K562 (cell line): ENCODE measurements around the gene ACTA2. TPM values are rescaled to one million over a fixed set of nuclear protein-coding genes. Genes with fewer than 3 reads are reported as not detected.

Source experiments
- ATAC-seq: fragments of 200-7000 bp; cut with Tn5 transposase; 3 replicates; pipeline ENCODE4 v1.9.1; 2020; ENCODE audit warnings: moderate library complexity
- BruUV-seq: library from RNA; stranded (reverse); fragments of 400-500 nt; replicated peaks from 2 replicates; lab custom pipeline; 2021; lab: Mats Ljungman, UMichigan
- CTCF ChIA-PET: fragments of 300-600 bp; formaldehyde crosslinking; extraction: SDS; loops from one replicate; lab custom pipeline; 2021; ENCODE audit warnings: low intra/inter-chr PET ratio; lab: Yijun Ruan, JAX
- POLR2A ChIA-PET: fragments of 300-600, 350-650 bp; sonication (Branson Sonifier 250); formaldehyde crosslinking; extraction: SDS; loops from one replicate; lab custom pipeline; 2021; ENCODE audit warnings: antibody characterized with exemption, inconsistent platforms; lab: Yijun Ruan, JAX
- DNase-seq, 4 experiments: peaks; one replicate each; pipeline versions ENCODE4 v3.0.0 to v3.0.0-alpha.2; 2011 to 2018; ENCODE audit warnings: low spot score in 3 of 4, mixed read lengths in 3 of 4; ENCODE audit errors: extremely low read depth in 1 of 4
- FAIRE-seq: peaks from 2 replicates; lab custom pipeline; 2011; peaks lifted over from hg19 to GRCh38; lab: Jason Lieb, UNC
- H2AFZ ChIP-seq: 2 replicates; pipeline ENCODE4 v1.6.0; 2011; ENCODE audit warnings: low read depth, low read length, control low read depth, inconsistent platforms
- H3K27ac ChIP-seq: fragments of 200-600 bp; 3 replicates; pipeline ENCODE4 v1.8.0; 2011; ENCODE audit warnings: low read depth, mild to moderate bottlenecking, control low read depth, inconsistent platforms, low read length, moderate library complexity, mixed read lengths; ENCODE audit errors: extremely low read depth
- H3K27me3 ChIP-seq, 2 experiments: fragments of 300-600 bp in 1 of 2; 2 replicates in 1 of 2; 3 replicates in 1 of 2; pipeline versions ENCODE4 v1.6.0 to v1.8.0; 2011; ENCODE audit warnings: inconsistent platforms in 2 of 2, low read length in 2 of 2, mild to moderate bottlenecking in 1 of 2, mixed read lengths in 1 of 2, moderate library complexity in 1 of 2; ENCODE audit not compliant: control insufficient read depth in 2 of 2, insufficient read depth in 2 of 2
- H3K36me3 ChIP-seq: fragments of 300-600 bp; 3 replicates; pipeline ENCODE4 v1.8.0; 2011; ENCODE audit warnings: mild to moderate bottlenecking, low read length, inconsistent platforms; ENCODE audit not compliant: control insufficient read depth, insufficient read depth
- H3K4me1 ChIP-seq, 2 experiments: fragments of 200-600 bp in 1 of 2; replicated peaks in 1 of 2; 2 replicates in 1 of 2; 3 replicates in 1 of 2; pipeline versions ENCODE4 v1.5.1 to v1.8.0; 2011; ENCODE audit warnings: inconsistent platforms in 2 of 2, low read length in 2 of 2, mild to moderate bottlenecking in 1 of 2, mixed read lengths in 1 of 2, moderate library complexity in 1 of 2; ENCODE audit not compliant: control insufficient read depth in 2 of 2, insufficient read depth in 2 of 2
- H3K4me2 ChIP-seq: 2 replicates; pipeline ENCODE4 v1.6.1; 2011; ENCODE audit warnings: low read length, control low read depth, inconsistent platforms, mixed read lengths; ENCODE audit not compliant: insufficient read depth
- H3K4me3 ChIP-seq: fragments of 200-600 bp; sonication (generic), shearing (Covaris generic); 2 replicates; pipeline ENCODE4 v1.5.1; 2016; ENCODE audit warnings: control low read depth, inconsistent platforms
- H3K79me2 ChIP-seq: fragments of 200-600 bp; 3 replicates; pipeline ENCODE4 v1.8.0; 2011; ENCODE audit warnings: low read length, inconsistent platforms; ENCODE audit not compliant: control insufficient read depth, insufficient read depth
- H3K9ac ChIP-seq, 2 experiments: 2 replicates each; pipeline versions ENCODE4 v1.6.0 to v1.6.1; 2011; ENCODE audit warnings: low read depth in 2 of 2, low read length in 2 of 2, control low read depth in 1 of 2, inconsistent platforms in 1 of 2, mild to moderate bottlenecking in 1 of 2, mixed read lengths in 1 of 2; ENCODE audit not compliant: insufficient read depth in 1 of 2
- H3K9me1 ChIP-seq: one replicate; pipeline ENCODE4 v1.6.0; 2011; ENCODE audit warnings: inconsistent platforms, mild to moderate bottlenecking, low read length, moderate library complexity; ENCODE audit not compliant: control insufficient read depth, insufficient read depth
- H3K9me3 ChIP-seq: replicated peaks from 2 replicates; pipeline ENCODE4 v1.5.1; 2011; ENCODE audit warnings: low read depth, low read length, inconsistent platforms; ENCODE audit not compliant: control insufficient read depth, insufficient read depth
- H4K20me1 ChIP-seq: replicated peaks from 2 replicates; pipeline ENCODE4 v1.6.1; 2011; ENCODE audit warnings: low read length, inconsistent platforms, mixed read lengths; ENCODE audit not compliant: control insufficient read depth, insufficient read depth
- CCAR2 ChIP-seq: fragments of 200-400 bp; formaldehyde crosslinking; IDR thresholded peaks from 2 replicates; pipeline ENCODE4 v1.6.1; 2017; ENCODE audit warnings: mild to moderate bottlenecking, low read depth, low read length
- ETS2 ChIP-seq: IDR thresholded peaks from 2 replicates; pipeline ENCODE4 v1.6.1; 2016; ENCODE audit warnings: borderline replicate concordance, missing genetic modification characterization, mild to moderate bottlenecking, moderate library complexity, missing compliant biosample characterization; ENCODE audit not compliant: poor library complexity, severe bottlenecking
- EZH2 ChIP-seq: IDR thresholded peaks from 2 replicates; pipeline ENCODE4 v1.6.1; 2012; ENCODE audit warnings: low read depth, mild to moderate bottlenecking, inconsistent platforms, low read length, borderline replicate concordance
- GATAD2B ChIP-seq: fragments of 450-650 bp; IDR thresholded peaks from 2 replicates; pipeline ENCODE4 v1.6.1; 2017; ENCODE audit warnings: mild to moderate bottlenecking, borderline replicate concordance
- NCOA4 ChIP-seq: fragments of 450-650 bp; IDR thresholded peaks from 2 replicates; pipeline ENCODE4 v1.6.1; 2018; ENCODE audit warnings: mild to moderate bottlenecking; ENCODE audit not compliant: partially characterized antibody
- RBFOX2 ChIP-seq: fragments of 200-400 bp; formaldehyde crosslinking; IDR thresholded peaks from 2 replicates; pipeline ENCODE4 v1.6.1; 2017; ENCODE audit warnings: low read depth, mild to moderate bottlenecking, low read length, moderate library complexity
- RBM15 ChIP-seq: fragments of 200-400 bp; formaldehyde crosslinking; IDR thresholded peaks from 2 replicates; pipeline ENCODE4 v1.6.1; 2018; ENCODE audit warnings: mild to moderate bottlenecking, low read length, moderate library complexity; ENCODE audit not compliant: insufficient read depth
- RREB1 ChIP-seq: fragments of 250-450 bp; sonication (Bioruptor Pico); IDR thresholded peaks from 2 replicates; pipeline ENCODE4 v1.4.0; 2020
- SIN3B ChIP-seq: fragments of 450-650 bp; IDR thresholded peaks from 2 replicates; pipeline ENCODE4 v1.6.1; 2017; ENCODE audit warnings: low read depth, mild to moderate bottlenecking, moderate library complexity
- SNIP1 ChIP-seq: fragments of 450-650 bp; IDR thresholded peaks from 2 replicates; pipeline ENCODE4 v1.7.1; 2017; ENCODE audit warnings: low read depth, mild to moderate bottlenecking
- ZNF12 ChIP-seq: sonication (generic); formaldehyde crosslinking; IDR thresholded peaks from 2 replicates; pipeline ENCODE4 v1.4.0; 2020; ENCODE audit warnings: mild to moderate bottlenecking, missing genetic modification reagents
- ZNF584 ChIP-seq: fragments of 200-800 bp; sonication (Bioruptor generic); IDR thresholded peaks from 2 replicates; pipeline ENCODE4 v1.6.1; 2016; ENCODE audit warnings: low read depth, mild to moderate bottlenecking, missing genetic modification characterization, missing compliant biosample characterization
- ZNF695 ChIP-seq: fragments of 450-650 bp; formaldehyde crosslinking; IDR thresholded peaks from 2 replicates; pipeline ENCODE4 v1.4.0; 2020; ENCODE audit warnings: mild to moderate bottlenecking, moderate library complexity
- WGBS: fragments of 100-300 bp; shearing (Covaris generic); methylation state at CpG from one replicate; pipeline ENCODE4 v1.1.6; 2016; ENCODE audit warnings: low coverage, mixed read lengths; ENCODE audit not compliant: insufficient coverage; ENCODE audit errors: missing lambda C conversion rate; 5-methylcytosine and 5-hydroxymethylcytosine counted together
- in situ Hi-C: fragments of 300-500 bp; cut with MboI; formaldehyde crosslinking; loops from 4 replicates; pipeline ENCODE4 v1.15.0; 2018; ENCODE audit warnings: inconsistent platforms, mixed read lengths
- intact Hi-C: fragments of 100-400 bp; cut with micrococcal nuclease; formaldehyde crosslinking; loops from 2 replicates; pipeline ENCODE4 v1.14.2; 2022
- polyA plus RNA-seq, 8 experiments: library from polyadenylated mRNA; depleted of rRNA in 4 of 8; stranded (reverse) in 5 of 8; unstranded in 3 of 8; fragments of >200 nt; fragmentation: Nextera tagmentation in 2 of 8; fragmentation: Illumina TruSeq in 1 of 8; extraction: Ambion mirVana in 2 of 8; extraction: Trizol in 1 of 8; gene quantifications; 2 replicates each; pipeline versions ENCODE4 v1.2.1 to v1.2.3, GENCODE V29; 2011 to 2014; ENCODE audit warnings: inconsistent platforms in 1 of 8, missing spikeins in 1 of 8
- total RNA-seq, 7 experiments: library from RNA; depleted of rRNA in 6 of 7; stranded (reverse); fragments of >200 nt in 6 of 7; fragmentation: Illumina TruSeq in 2 of 7; extraction: Trizol in 2 of 7; gene quantifications; 2 replicates each; pipeline versions ENCODE4 v1.2.1 to v1.2.3, GENCODE V29; 2011 to 2021; ENCODE audit warnings: low replicate concordance in 1 of 7
- TF ChIP-seq, protein P1 (sequence below): sonication (generic); formaldehyde crosslinking; IDR thresholded peaks from 2 replicates; pipeline ENCODE4 v1.8.0; 2022; ENCODE audit warnings: mild to moderate bottlenecking, low read depth, missing genetic modification reagents
- TF ChIP-seq, protein P2 (sequence below): fragments of 450-650 bp; IDR thresholded peaks from 2 replicates; pipeline ENCODE4 v1.6.1; 2016; ENCODE audit warnings: low read depth, mild to moderate bottlenecking, moderate library complexity

ACTA2 gene
- total and polyA plus RNA-seq, 9 of the 15 experiments (the other 6 are each of a cell fraction or from before 2014, with no cell fraction given): 0.15 to 1.0 (median 0.38) TPM; not detected in 3

DNA sequence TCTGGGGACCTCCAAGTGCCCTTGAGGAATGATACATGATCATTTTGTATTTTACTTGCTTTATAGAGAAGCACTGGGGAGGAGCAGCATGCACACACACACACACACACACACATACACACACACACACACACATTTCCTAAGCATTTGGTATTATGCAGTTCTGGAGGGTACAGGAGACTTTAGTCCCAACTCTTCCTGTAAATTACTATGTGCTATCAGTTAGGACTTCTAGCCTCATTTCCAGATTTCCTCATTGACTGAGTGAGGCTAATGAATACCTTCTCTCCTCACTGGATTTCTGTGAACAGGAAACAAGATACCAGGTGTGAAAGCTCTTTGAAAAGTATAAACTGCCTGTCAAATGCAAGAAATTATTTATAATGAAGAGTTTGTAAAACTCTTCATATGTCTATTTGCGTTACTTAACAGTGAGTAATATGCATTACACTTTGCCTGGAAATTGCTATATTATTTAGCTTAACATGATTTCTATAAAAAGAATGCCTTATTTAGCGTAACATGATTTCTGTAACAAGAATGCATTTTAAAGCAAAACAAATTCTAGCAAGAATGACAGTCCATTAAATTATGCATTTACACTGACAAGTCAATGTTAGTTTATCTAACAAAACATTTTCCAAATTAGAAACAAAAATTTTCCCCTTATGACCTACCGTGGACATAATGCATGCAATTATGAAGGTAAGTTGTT is 34.2 kb downstream of the ACTA2 start:
- Histone ChIP-seq H3K9me1 (no peaks in the 10 kb centered on the region), H3K4me1 (no peaks in the 10 kb centered on the region), H3K9me3 (no peaks in the 10 kb centered on the region), H2AFZ (no peak overlapping the region), H3K4me3 (no peak overlapping the region), H3K27ac (no peak overlapping the region), H4K20me1 (no peaks in the 10 kb centered on the region), H3K27me3 (no peaks in the 10 kb centered on the region), H3K36me3 (no peaks in the 10 kb centered on the region), H3K9ac (no peak overlapping the region), H3K79me2 (no peaks in the 10 kb centered on the region), H3K4me2 (no peak overlapping the region)
- BruUV-seq: no TSS peak
- ChIA-PET CTCF (no interaction called here), POLR2A (no interaction called here)
- in situ Hi-C loops (no loop called here), intact Hi-C loops (no loop called here)
- FAIRE-seq (no peak), DNase-seq (no peak), ATAC-seq (no peak)
- WGBS: 0% methylated on average over 3 of the region's 3 CpGs
- TF ChIP-seq ZNF584 (CRISPR knock-in tag) (no peak), RBM15 (no peak), EZH2 (no peak), ZNF12 (CRISPR knock-in tag) (no peak), RBFOX2 (no peak), GATAD2B (no peak), SIN3B (no peak), ETS2 (no peak), SNIP1 (no peak), RREB1 (no peak), NCOA4 (no peak), ZNF695 (CRISPR knock-in tag) (no peak), CCAR2 (no peak)
- TF ChIP-seq, protein P1, sequence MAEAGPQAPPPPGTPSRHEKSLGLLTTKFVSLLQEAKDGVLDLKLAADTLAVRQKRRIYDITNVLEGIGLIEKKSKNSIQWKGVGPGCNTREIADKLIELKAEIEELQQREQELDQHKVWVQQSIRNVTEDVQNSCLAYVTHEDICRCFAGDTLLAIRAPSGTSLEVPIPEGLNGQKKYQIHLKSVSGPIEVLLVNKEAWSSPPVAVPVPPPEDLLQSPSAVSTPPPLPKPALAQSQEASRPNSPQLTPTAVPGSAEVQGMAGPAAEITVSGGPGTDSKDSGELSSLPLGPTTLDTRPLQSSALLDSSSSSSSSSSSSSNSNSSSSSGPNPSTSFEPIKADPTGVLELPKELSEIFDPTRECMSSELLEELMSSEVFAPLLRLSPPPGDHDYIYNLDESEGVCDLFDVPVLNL (CRISPR knock-in tag): no peak
- TF ChIP-seq, protein P2, sequence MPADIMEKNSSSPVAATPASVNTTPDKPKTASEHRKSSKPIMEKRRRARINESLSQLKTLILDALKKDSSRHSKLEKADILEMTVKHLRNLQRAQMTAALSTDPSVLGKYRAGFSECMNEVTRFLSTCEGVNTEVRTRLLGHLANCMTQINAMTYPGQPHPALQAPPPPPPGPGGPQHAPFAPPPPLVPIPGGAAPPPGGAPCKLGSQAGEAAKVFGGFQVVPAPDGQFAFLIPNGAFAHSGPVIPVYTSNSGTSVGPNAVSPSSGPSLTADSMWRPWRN: no peak
